Embryonic facial prominence (tissue), 1 donor: Measurements from ENCODE around the gene NKX2-1.
"Not testable (repeated sequence)": the region's sequence is repeated elsewhere in the genome, so short reads cannot be mapped to it uniquely, and the experiment has no call there.

Experiments used
- DNase-seq: peaks from one replicate; pipeline ENCODE4 v3.0.0-alpha.2; 2016; ENCODE audit errors: extremely low spot score

NKX2-1 gene

GRCh38 chr14:36505892-36506731, 13.9 kb downstream of the NKX2-1 start:
- DNase-seq, result no peak

- no peak for DNase-seq
Measured at GRCh38 chr14:36505181-36505815, 14.7 kb downstream of the NKX2-1 start.

GRCh38 chr14:36504771-36505175, 15.3 kb downstream of the NKX2-1 start:
- no peak for DNase-seq

- DNase-seq, result no peak
Measured at GRCh38 chr14:36503771-36504741, 16.0 kb downstream of the NKX2-1 start.

GRCh38 chr14:36502558-36503508, 17.2 kb downstream of the NKX2-1 start:
- DNase-seq, result no peak

GRCh38 chr14:36498938-36499337, 21.1 kb downstream of the NKX2-1 start:
- DNase-seq, result no peak

- no peak for DNase-seq
Measured at GRCh38 chr14:36496346-36496745, 23.7 kb downstream of the NKX2-1 start.

- no peak for DNase-seq
Measured at GRCh38 chr14:36495666-36496065, 24.4 kb downstream of the NKX2-1 start.

- no peak for DNase-seq
Measured at GRCh38 chr14:36493761-36494160, 26.3 kb downstream of the NKX2-1 start.

GRCh38 chr14:36485773-36486172, 34.3 kb downstream of the NKX2-1 start:
- no peak for DNase-seq

GRCh38 chr14:36479344-36479743, 40.7 kb downstream of the NKX2-1 start:
- DNase-seq, result no peak

- DNase-seq, result no peak
Measured at GRCh38 chr14:36478782-36479181, 41.2 kb downstream of the NKX2-1 start.

- DNase-seq, result no peak
Measured at GRCh38 chr14:36477266-36477665, 42.8 kb downstream of the NKX2-1 start.

GRCh38 chr14:36476061-36476460, 44.0 kb downstream of the NKX2-1 start:
- DNase-seq, result not testable (repeated sequence)

GRCh38 chr14:36474593-36474992, 45.4 kb downstream of the NKX2-1 start:
- DNase-seq, result no peak

GRCh38 chr14:36471431-36471830, 48.6 kb downstream of the NKX2-1 start:
- no peak for DNase-seq

- DNase-seq, result no peak
Measured at GRCh38 chr14:36467332-36467731, 52.7 kb downstream of the NKX2-1 start.
